GM21360 (cell line): ENCODE measurements around the gene DAZL.
"Not testable (repeated sequence)": the region's sequence is repeated elsewhere in the genome, so short reads cannot be mapped to it uniquely, and the experiment has no call there.

Experiments
- ATAC-seq: cut with Tn5 transposase; IDR thresholded peaks from one replicate; pipeline ENCODE4 v1.9.1; 2021; ENCODE audit warnings: mild to moderate bottlenecking, moderate library complexity; ENCODE audit not compliant: unreplicated experiment

The DAZL gene, protein sequence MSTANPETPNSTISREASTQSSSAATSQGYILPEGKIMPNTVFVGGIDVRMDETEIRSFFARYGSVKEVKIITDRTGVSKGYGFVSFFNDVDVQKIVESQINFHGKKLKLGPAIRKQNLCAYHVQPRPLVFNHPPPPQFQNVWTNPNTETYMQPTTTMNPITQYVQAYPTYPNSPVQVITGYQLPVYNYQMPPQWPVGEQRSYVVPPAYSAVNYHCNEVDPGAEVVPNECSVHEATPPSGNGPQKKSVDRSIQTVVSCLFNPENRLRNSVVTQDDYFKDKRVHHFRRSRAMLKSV

DNA sequence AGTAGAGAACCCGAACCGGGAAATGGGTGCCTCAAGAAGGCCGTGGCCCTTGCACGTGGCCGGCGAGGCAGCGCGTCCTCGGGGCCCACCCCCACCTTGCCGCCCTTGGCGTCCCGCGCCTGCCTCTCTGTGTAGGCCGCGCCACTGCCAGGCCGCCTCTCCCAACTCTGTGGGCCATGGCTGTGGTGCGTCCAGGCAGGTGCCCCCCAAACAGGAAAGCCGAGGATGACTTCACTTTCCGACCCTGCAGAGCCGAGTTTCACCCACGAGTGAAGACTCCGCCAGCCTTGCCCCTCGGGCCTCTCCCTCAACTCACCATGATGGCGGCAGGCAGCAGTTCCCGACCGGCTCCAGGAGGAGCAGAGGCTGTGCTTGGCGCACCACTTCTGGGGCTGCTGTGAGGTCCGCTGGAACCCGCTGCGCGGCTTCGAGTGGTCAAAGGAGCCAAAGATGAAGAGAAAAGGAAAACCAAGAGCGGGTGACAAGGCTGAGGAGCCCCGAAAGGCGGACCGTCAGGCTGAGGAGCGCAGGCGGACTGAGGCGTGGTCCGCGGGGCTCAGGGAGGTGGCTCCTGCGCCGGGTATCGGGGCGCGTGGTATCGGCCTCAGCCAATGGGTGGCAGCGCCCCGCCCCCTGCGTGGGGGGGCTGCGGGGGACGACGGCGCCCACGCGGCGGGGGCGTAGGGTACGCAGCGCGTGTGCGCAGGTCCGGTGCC is at the start of gene DAZL:
DAZL (minus strand) TSS at position 537 of the 716 bp plus-strand sequence; CDS start at position 319, 218 bp downstream.
- no peak for ATAC-seq

DNA sequence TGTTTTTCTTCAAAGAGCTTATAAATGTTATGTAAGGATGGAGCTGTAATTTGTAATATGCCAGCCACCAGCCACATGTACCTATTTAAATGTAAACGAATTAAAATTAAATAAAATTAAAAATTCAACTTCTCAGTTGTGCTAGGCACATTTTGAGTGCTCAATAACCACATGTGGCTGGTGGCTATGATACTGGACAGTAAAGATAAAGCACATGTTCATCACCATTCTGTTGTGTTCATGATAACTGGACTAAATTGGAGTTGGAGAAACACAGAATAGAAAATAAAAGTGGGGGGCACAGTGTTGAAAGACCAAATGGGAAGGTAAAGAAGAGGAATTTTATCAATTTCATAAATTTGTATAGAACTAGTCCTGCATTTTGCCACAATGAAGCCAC is 49.8 kb upstream of the DAZL start:
- no peak for ATAC-seq

- ATAC-seq = no peak
Observed at GRCh38 chr3:16653712-16654111, 48.5 kb upstream of the DAZL start.

DNA sequence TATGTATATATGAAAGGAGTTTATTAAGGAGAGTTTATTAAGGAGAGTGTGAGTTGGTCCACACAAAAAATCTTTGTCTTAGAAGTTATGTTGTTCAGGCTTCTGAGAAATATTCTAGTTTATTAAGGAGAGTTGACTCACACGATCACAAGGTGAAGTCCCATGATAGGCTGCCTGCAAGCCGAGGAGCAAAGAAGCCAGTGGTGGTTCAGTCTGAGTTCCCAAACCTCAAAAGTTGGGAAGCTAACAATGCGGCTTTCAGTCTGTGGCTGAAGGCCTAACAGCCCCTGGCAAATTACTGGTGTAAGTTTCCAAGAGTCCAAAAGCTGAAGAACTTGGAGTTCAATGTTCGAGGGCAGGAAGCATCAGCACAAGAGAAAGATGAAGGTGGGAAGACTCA is 42.4 kb upstream of the DAZL start:
- no peak for ATAC-seq

DNA sequence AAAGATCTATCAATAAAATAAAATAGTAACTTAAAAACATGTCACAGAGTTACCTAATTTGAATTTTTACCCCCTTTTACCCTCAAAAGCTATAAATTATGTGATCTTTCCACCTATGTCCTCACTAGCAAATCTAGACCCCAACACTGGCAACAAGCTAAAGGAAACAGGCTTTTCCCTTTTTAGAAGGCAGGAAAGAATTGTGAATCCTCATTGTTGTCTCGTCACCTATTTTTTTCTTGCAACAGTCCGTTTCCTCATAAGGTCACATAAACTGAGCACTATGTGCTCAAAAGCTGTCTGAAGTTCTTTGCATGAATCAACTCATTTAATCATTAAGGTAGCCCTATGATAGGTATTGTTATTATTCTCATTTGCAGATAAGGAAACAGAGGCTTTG is 34.6 kb upstream of the DAZL start:
- ATAC-seq = no peak

DNA sequence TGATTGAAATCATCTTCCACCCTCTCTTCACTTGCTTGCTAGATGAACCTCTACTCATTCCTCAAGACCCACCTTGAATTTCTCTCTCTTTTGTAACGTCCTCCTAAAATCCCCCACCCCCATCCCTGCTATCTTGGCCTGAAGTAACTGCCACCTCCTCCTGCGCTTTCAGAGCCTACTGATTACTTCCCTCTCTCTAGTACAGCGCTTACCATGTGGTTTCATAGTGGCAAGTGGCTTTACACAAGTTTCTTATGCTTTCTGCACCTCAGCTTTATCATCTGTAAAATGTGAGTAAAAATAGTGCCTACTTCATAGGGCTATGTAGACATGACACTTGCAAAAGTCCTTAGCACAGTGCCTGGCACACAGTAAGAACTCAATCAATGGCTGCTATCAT is 28.7 kb upstream of the DAZL start:
- ATAC-seq = no peak

- no peak for ATAC-seq
Observed at GRCh38 chr3:16632395-16632794, 27.2 kb upstream of the DAZL start.

GRCh38 chr3:16618721-16619120 is 13.5 kb upstream of the DAZL start:
- no peak for ATAC-seq

DNA sequence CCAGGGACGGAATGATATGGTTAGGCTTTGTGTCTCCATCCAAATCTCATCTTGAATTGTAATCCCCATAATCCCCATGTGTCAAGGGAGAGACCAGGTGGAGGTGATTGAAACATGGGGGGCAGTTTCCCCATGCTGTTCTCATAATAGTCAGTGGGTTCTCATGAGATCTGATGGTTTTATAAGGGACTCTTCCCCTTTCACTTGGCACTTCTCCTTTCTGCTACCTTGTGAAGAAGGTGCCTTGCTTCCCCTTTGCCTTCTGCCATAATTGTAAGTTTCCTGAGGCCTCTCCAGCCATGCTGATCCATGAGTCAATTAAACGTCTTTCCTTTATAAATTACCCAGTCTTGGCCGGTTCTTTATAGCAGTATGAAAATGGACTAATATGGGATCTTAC is 11.9 kb upstream of the DAZL start:
- ATAC-seq = not testable (repeated sequence)

- no peak for ATAC-seq
Observed at GRCh38 chr3:16616083-16616482, 10.9 kb upstream of the DAZL start.

DNA sequence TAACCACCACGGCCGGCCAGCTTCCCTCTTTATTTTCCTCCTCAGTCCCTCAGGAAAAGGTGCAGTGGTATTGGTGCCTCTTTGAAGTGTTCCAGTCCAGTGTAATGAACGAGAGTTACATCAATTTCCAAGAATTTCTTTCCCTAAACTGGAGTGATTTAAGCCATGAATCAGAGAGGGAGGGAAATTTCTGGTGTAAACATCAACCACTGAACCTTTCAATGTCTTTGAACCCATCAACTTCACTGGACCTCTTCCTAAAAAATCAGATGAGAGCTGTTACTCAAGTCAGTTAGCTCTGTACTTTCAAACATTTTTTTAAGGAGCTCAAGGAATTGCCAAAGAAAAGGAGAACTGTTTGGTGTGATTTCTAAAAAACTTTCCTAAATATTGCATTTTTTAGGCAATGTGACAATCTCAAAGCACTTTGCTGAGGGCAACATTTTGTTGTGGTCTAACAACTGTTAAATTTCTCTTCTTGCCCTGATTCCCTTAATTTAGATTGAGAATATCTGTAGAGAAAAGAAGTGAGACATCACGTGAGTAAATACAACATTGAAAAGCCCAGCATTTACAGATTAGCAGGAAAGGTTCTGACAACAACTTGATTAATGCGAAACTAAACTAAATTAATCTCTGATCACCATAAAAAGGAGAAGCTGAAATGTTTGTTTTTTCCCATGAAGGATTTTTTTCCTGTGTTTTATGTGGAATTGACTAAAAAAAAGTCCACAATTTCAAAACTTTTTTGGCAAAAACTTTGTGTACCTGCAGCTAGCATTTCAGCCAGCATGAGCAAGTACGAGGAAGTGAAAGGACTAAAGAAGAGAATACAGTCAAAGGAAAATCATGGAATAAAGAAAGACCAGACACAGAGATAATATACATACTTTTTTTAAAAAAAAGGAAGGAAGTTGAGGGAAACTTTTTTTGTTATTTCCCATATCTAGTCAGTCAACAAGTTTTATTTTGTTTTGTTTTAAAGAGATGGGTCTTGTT is 9.1 kb upstream of the DAZL start:
- ATAC-seq = no peak

DNA sequence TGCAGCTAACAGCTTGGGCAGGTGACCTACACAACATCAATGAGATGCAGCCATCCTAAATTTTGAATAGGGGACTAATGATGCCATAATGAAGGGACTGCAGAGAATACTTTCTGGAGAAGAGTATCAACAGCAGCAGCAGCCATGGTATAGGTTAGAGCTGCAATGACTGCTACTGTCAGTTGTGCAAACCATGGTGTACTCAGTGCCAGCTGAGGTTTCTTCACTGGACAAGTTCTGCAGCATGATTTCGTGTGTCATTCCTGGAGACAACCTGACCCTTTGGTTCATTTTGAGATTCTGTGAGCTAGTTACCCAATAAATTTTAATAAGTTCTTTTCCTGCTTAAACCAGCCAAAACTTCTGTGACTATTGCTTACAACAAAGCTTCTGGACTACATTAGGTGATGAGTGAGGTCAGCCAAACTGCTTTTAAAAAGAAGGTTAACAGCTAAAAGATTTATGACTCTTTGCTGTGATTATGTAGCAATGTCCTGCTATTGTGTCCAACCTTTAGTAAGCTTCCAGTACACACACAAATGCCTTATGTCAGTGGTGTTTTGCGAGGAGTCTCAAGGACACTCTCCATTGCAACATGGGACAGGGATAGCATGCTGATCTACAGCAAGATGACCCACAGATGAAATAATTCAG is 4.8 kb upstream of the DAZL start:
- no peak for ATAC-seq

DNA sequence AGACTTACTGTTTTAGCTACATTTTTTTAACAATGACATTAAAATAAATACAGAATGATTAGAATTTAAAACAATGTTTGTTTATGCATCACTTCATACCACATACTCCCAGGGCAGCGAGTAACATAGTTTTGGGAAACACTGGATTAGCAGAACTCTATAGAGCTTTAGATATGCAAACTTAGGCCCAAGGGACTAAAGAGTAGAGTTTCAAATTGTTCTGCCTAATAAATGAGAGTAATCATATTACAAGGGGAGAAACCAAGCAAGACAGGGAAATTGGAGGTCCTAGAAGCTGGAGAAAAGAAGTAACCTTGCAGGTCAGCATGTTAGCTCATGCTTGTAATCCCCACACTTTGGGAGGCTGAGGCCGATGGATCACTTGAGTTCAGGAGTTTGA is 3.6 kb upstream of the DAZL start:
- ATAC-seq = no peak

- no peak for ATAC-seq
Observed at GRCh38 chr3:16607718-16608117, 2.5 kb upstream of the DAZL start.

DNA sequence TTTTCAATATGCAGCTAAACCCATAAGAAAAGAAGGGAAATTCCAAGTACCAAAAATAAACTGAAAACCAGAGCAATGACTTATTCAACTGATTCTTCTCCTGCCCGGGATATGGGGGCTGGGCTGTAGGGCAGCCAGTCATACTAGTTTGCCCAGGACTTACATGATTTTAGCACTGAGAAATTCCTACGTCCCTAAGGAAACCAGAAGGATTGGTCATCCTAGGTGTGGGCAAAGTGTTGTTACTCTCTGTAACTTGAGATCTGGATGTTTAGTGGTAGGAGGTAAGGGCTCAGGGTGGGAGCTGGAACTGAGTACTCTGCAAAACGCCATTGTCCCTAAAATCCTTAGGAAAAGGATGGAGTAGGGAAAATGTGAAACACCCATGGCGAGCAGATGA is 1.2 kb upstream of the DAZL start:
- ATAC-seq = no peak

DNA sequence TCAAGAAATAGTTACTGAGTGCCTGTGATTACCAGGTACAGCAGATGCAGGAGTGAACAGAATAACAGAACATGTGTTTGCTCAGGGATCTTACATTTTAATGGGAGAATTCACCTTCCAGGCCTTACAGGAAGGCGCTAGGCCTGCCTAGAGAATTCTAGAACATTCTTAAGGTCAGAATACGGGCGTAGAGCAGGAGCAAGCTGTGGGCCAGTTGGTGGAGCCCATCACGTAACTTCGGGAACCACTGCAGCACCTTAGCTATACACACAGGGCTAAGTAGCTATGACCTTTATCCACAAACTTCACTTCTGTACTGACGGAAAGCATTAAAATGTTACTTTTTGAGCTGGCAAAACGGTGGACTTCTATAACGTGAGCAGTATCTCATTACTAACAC is 743 bp upstream of the DAZL start:
- ATAC-seq = no peak

- no peak for ATAC-seq
Observed at GRCh38 chr3:16604433-16604832, 790 bp downstream of the DAZL start.

DNA sequence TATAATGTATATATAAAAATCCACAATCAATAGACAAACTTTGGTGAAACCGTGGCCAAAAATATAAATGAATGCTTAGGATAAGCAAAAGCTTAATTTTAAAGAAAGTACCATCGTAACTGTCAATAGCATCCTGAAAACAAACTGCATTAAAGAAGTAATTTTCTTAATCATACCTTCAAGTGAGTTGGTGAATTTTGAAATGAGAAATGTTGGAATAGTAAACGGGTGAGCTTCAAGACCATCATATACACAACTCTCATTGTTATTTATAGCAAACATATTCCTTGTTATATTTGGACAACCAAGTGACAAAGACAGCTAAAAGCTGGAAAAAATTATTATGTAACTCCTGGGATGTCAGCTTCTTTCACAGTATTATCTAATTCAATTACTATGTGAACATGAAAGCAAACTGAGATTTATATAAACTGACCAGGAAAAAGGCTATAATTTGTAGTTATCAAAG is 3.7 kb downstream of the DAZL start:
- no peak for ATAC-seq

GRCh38 chr3:16600780-16601536 is 4.3 kb downstream of the DAZL start:
- no peak for ATAC-seq

DNA sequence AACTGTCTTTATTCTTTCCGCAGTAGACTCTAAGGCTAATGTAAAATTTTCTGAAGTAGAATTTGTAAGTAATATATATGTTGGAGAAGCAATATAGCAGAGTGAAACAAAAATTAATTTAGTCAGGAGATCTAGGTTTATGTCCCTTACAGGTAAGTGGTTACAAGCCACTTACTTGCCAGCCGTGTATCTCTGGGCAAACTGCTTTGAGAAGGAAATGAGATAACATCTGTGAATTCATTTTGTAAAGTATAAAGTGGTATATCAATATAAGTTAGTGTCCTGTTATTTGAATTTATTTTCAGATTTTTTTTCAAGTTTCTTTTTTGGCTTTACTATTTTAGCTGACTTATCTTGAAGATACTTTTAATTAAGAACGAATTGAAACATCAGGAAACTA is 5.5 kb downstream of the DAZL start:
- ATAC-seq = no peak
